ENCODE measurements around the gene BCL2L1. TPM values are rescaled to one million over a fixed set of nuclear protein-coding genes. Genes with fewer than 3 reads are reported as not detected.

The BCL2L1 gene
- total and polyA plus RNA-seq, 2 donors (not counting 3 experiments of a cell fraction or from before 2014, with no cell fraction given) = 78.0 to 101 TPM

DNA sequence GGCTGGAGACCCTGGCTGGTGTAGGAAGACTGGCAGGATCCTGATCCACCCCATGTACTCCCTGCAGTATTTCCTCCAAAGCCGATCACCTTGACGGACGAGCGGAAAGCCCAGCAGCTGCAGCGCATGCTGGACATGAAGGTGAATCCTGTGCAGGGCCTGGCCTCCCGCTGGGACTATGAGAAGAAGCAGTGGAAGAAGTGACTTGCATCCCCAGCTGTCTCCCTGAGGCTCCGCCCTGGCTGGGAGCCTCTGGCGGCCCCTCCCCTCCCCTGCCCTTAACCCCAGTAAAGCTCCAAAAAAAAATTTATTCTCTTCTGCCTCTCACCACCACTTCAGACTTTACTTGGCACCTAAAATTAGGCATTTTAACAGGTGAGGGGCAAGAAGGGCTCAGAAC is 78.0 kb downstream of the BCL2L1 start:
- peaks cover 0 to 7% of the 10 kb centered on the region in 2 experiments for H3K27me3 ChIP-seq (ENCODE audit: control insufficient read depth in 2 of 2, insufficient read depth in 2 of 2, low read length in 2 of 2)
- H3K9me1 ChIP-seq (replicated peaks; ENCODE audit: control insufficient read depth, extremely low read depth, insufficient read depth, low read length) = no peaks in the 10 kb centered on the region
- TF ChIP-seq FOS (IDR thresholded peaks at IDR 0.05; ENCODE audit: borderline replicate concordance, insufficient read depth, low read length) (no peak), POLR2AphosphoS5 (IDR thresholded peaks at IDR 0.05; ENCODE audit: insufficient read depth, low read depth, low read length) (no peak), GATA2 (IDR thresholded peaks at IDR 0.05; ENCODE audit: insufficient read depth, insufficient read length, low read depth, low read length) (no peak), JUN (IDR thresholded peaks at IDR 0.05; ENCODE audit: borderline replicate concordance, insufficient read depth, insufficient read length, low read depth) (no peak), POLR2A (IDR thresholded peaks at IDR 0.05; ENCODE audit: low read depth, low read length) (no peak), EZH2 (IDR thresholded peaks at IDR 0.05; ENCODE audit: borderline replicate concordance, low read depth, low read length, severe bottlenecking) (no peak), MYC (IDR thresholded peaks at IDR 0.05; ENCODE audit: low read depth, low read length) (no peak)
- TF ChIP-seq, protein P1, sequence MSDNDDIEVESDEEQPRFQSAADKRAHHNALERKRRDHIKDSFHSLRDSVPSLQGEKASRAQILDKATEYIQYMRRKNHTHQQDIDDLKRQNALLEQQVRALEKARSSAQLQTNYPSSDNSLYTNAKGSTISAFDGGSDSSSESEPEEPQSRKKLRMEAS (IDR thresholded peaks at IDR 0.05; ENCODE audit: insufficient read depth, insufficient read length) = no peak
- TF ChIP-seq, protein P2, sequence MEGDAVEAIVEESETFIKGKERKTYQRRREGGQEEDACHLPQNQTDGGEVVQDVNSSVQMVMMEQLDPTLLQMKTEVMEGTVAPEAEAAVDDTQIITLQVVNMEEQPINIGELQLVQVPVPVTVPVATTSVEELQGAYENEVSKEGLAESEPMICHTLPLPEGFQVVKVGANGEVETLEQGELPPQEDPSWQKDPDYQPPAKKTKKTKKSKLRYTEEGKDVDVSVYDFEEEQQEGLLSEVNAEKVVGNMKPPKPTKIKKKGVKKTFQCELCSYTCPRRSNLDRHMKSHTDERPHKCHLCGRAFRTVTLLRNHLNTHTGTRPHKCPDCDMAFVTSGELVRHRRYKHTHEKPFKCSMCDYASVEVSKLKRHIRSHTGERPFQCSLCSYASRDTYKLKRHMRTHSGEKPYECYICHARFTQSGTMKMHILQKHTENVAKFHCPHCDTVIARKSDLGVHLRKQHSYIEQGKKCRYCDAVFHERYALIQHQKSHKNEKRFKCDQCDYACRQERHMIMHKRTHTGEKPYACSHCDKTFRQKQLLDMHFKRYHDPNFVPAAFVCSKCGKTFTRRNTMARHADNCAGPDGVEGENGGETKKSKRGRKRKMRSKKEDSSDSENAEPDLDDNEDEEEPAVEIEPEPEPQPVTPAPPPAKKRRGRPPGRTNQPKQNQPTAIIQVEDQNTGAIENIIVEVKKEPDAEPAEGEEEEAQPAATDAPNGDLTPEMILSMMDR (IDR thresholded peaks at IDR 0.05; ENCODE audit: extremely low read depth in 1 of 2, insufficient read depth in 1 of 2, low read depth in 1 of 2, low read length in 2 of 2) = no peak
- H3K4me2 ChIP-seq (ENCODE audit: insufficient read depth, low read length) = no peak overlapping the region
- no peak overlapping the region for H3K4me3 ChIP-seq (replicated peaks in 1 of 3; ENCODE audit: insufficient read depth in 1 of 3, low read depth in 1 of 3, low read length in 3 of 3)
- no peaks in the 10 kb centered on the region for H3K9me3 ChIP-seq (replicated peaks; ENCODE audit: control insufficient read depth, insufficient read depth, low read length)
- H3K79me2 ChIP-seq (ENCODE audit: control insufficient read depth, insufficient read depth, low read length) = no peaks in the 10 kb centered on the region
- no peak overlapping the region for H2AFZ ChIP-seq (ENCODE audit: low read depth, low read length)
- no peaks in the 10 kb centered on the region for H4K20me1 ChIP-seq (replicated peaks; ENCODE audit: control insufficient read depth, extremely low read depth, insufficient read depth, low read length)
- no peak overlapping the region for H3K9ac ChIP-seq (replicated peaks; ENCODE audit: extremely low read depth, insufficient read depth, low read length)
- ChIA-PET POLR2A (interaction anchor here (0.5 kb wide), 1 partner anchor 23 kb away, joined by 3 read pairs; no protein-coding TSS in a partner anchor), CTCF (interaction anchor here (1.1 to 3.3 kb wide), 5 partner anchors 11 to 79 kb away, joined by 3 to 22 read pairs (median 6); no protein-coding TSS in a partner anchor)
- no TSS peak for BruUV-seq (replicated peaks)
- no peak overlapping the region for H3K27ac ChIP-seq (ENCODE audit: insufficient read depth, low read depth, low read length)
- DNase-seq (ENCODE audit: low read depth, low spot score) (no peak), FAIRE-seq (no peak)
- dilution Hi-C loops (cut with MboI; ENCODE audit: extremely low pct_ligation_motif_present, low sequenced_read_pairs) (no loop called here), intact Hi-C loops (cut with micrococcal nuclease) (no loop called here)
- H3K36me3 ChIP-seq (ENCODE audit: control insufficient read depth in 2 of 2, extremely low read depth in 1 of 2, insufficient read depth in 2 of 2, low read length in 2 of 2) = no peaks in the 10 kb centered on the region
- H3K4me1 ChIP-seq (ENCODE audit: control insufficient read depth, extremely low read depth, insufficient read depth, low read length) = no peaks in the 10 kb centered on the region

Measured in endothelial cell of umbilical vein (primary cell).